B cell (primary cell): ENCODE results near the gene SLC5A12.

ENCODE experiments used
- EZH2 ChIP-seq: IDR thresholded peaks from 2 replicates; pipeline ENCODE4 v1.6.1; 2012; ENCODE audit warnings: borderline replicate concordance, low read depth, mild to moderate bottlenecking, moderate library complexity, low read length; ENCODE audit not compliant: insufficient read depth, poor library complexity, severe bottlenecking
- TF ChIP-seq, protein P1 (sequence below): fragments of 200-600 bp; IDR thresholded peaks from one replicate; pipeline ENCODE4 v1.8.0; 2022; ENCODE audit warnings: antibody characterized with exemption, mild to moderate bottlenecking

DNA sequence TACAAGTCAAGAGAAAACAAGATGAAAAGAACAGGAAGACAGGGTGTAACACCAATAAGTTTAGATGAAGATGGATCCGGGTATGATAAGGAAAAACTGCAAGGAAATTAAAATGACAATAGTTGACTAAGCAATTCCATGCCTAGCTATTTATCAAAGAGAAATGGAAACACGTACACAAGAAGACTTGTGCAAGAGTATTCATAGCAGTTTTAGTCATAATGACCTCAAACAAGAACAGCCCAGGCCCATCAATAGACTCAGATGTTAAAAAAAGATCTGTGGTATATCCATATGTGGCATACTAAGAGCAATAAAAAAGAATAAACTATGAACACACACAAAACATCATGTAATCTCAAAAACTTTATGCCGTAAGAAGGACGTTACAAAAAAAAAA lies 33.2 kb downstream of the SLC5A12 start:
- TF ChIP-seq, protein P1, sequence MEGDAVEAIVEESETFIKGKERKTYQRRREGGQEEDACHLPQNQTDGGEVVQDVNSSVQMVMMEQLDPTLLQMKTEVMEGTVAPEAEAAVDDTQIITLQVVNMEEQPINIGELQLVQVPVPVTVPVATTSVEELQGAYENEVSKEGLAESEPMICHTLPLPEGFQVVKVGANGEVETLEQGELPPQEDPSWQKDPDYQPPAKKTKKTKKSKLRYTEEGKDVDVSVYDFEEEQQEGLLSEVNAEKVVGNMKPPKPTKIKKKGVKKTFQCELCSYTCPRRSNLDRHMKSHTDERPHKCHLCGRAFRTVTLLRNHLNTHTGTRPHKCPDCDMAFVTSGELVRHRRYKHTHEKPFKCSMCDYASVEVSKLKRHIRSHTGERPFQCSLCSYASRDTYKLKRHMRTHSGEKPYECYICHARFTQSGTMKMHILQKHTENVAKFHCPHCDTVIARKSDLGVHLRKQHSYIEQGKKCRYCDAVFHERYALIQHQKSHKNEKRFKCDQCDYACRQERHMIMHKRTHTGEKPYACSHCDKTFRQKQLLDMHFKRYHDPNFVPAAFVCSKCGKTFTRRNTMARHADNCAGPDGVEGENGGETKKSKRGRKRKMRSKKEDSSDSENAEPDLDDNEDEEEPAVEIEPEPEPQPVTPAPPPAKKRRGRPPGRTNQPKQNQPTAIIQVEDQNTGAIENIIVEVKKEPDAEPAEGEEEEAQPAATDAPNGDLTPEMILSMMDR: no peak
- TF ChIP-seq EZH2: no peak
